CD4-positive, alpha-beta T cell treated with Interferon gamma for 1 hour (primary cell): ENCODE measurements around the gene C19orf33.

Experiments
- DNase-seq: peaks from one replicate; pipeline ENCODE4 v3.0.0-alpha.2; 2020

Gene C19orf33

DNA sequence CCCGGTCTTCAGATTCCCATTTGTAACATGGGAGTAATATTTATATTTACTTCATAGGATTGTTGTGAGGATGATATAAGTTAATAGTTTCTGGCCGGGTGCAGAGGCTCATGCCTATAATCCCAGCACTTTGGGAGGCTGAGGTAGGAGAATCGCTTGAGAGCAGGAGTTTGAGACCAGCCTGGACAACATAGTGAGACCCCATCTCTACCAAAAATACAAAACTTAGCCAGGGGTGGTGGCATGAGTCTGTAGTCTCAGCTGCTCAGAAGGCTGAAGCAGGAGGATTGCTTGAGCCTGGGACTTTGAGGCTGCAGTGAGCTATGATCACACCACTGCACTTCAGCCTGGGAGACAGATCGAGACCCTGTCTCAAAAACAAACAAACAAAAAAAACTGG is 42.8 kb downstream of the C19orf33 start:
- DNase-seq = no peak

- DNase-seq = no peak
These were observed 46.8 kb downstream of the C19orf33 start for GRCh38 chr19:38350883-38351282.

- no peak for DNase-seq
These were observed 47.9 kb downstream of the C19orf33 start for GRCh38 chr19:38351865-38352395.

DNA sequence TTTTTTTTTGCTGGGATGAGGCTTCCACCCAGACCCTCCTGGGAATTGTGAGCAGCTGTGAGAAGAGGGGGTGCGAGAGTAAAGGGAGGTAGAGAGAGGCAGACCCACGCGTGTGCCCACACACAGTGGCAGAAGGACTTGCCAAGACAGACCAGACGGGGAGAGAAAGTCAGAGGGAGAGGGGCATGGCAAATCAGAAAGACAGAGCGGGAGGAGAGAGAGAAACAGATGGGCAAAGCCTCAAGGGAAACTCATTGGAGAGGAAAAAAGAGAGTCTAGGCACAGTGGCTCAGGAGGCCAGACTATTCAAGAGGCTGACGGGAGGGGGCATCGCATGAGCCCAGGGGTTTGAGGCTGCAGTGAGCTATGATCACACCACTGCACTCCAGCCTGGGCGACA is 48.6 kb downstream of the C19orf33 start:
- no peak for DNase-seq
